HCT116 (cell line): ENCODE data around the gene SI. TPM values are rescaled to one million over a fixed set of nuclear protein-coding genes. Genes with fewer than 3 reads are reported as not detected.

Source experiments
- ATAC-seq: fragments of 200-7000 bp; cut with Tn5 transposase; 2 replicates; pipeline ENCODE4 v1.9.1; 2020; ENCODE audit warnings: mild to moderate bottlenecking, moderate library complexity
- BruUV-seq: library from RNA; stranded (reverse); fragments of 400-500 nt; replicated peaks from 2 replicates; lab custom pipeline; 2021; lab: Mats Ljungman, UMichigan
- CTCF ChIA-PET: fragments of 300-600 bp; sonication (Branson Sonifier 250); formaldehyde crosslinking; loops from one replicate; lab custom pipeline; 2021; ENCODE audit warnings: antibody characterized with exemption; lab: Charles Lee
- POLR2A ChIA-PET: fragments of 300-600, 350-600 bp; sonication (Branson Sonifier 250); formaldehyde crosslinking; loops from one replicate; lab custom pipeline; 2021; ENCODE audit warnings: antibody characterized with exemption; lab: Charles Lee
- RAD21 ChIA-PET, 2 experiments: fragments of 300-600 bp; sonication (Branson Sonifier 250); formaldehyde crosslinking; loops; one replicate each; lab custom pipeline; 2023; ENCODE audit warnings: low total read pairs in 2 of 2; ENCODE audit not compliant: uncharacterized antibody in 2 of 2, unreplicated experiment in 2 of 2, low non-redundant PET in 1 of 2; lab: Charles Lee
- DNase-seq: peaks from one replicate; pipeline ENCODE4 v3.0.0-alpha.2; 2010; ENCODE audit warnings: low read depth, low spot score
- H2AFZ ChIP-seq: fragments of 200-600 bp; shearing (Covaris generic), sonication (generic); 2 replicates; pipeline ENCODE4 v1.6.1; 2017; ENCODE audit warnings: low read depth, mixed run types, mixed read lengths, antibody characterized with exemption, low read length; ENCODE audit not compliant: poor library complexity, severe bottlenecking
- H3K27ac ChIP-seq: 2 replicates; pipeline ENCODE4 v1.5.1; 2012; ENCODE audit warnings: low read depth, low read length
- H3K27me3 ChIP-seq: fragments of 200-600 bp; sonication (generic); 2 replicates; pipeline ENCODE4 v1.6.1; 2016; ENCODE audit warnings: mixed run types, low read length, mixed read lengths; ENCODE audit not compliant: insufficient read depth
- H3K36me3 ChIP-seq, 2 experiments: fragments of 200-500 bp in 1 of 2; fragments of 200-600 bp in 1 of 2; sonication (Bioruptor generic) in 1 of 2; sonication (generic) in 1 of 2; 2 replicates each; pipeline versions ENCODE4 v1.5.1 to v1.6.1; 2014 to 2016; ENCODE audit warnings: low read length in 2 of 2, inconsistent platforms in 1 of 2, mixed read lengths in 1 of 2, mixed run types in 1 of 2; ENCODE audit not compliant: insufficient read depth in 2 of 2, control insufficient read depth in 1 of 2
- H3K4me1 ChIP-seq, 2 experiments: fragments of 200-600 bp in 1 of 2; sonication (generic) in 1 of 2; 2 replicates each; pipeline versions ENCODE4 v1.5.1 to v1.6.1; 2012 to 2017; ENCODE audit warnings: low read length in 2 of 2, inconsistent platforms in 1 of 2, mild to moderate bottlenecking in 1 of 2, mixed read lengths in 1 of 2, mixed run types in 1 of 2, moderate library complexity in 1 of 2; ENCODE audit not compliant: insufficient read depth in 2 of 2, control insufficient read depth in 1 of 2
- H3K4me2 ChIP-seq: fragments of 200-600 bp; sonication (generic); 2 replicates; pipeline ENCODE4 v1.6.1; 2017; ENCODE audit warnings: mixed run types, low read length, mixed read lengths
- H3K4me3 ChIP-seq, 2 experiments: fragments of 200-600 bp in 1 of 2; sonication (generic) in 1 of 2; replicated peaks in 1 of 2; 2 replicates each; pipeline ENCODE4 v1.5.1; 2011 to 2016; ENCODE audit warnings: low read length in 2 of 2, control low read depth in 1 of 2, low read depth in 1 of 2, mild to moderate bottlenecking in 1 of 2, mixed read lengths in 1 of 2, mixed run types in 1 of 2
- H3K79me2 ChIP-seq: fragments of 200-600 bp; sonication (generic); 2 replicates; pipeline ENCODE4 v1.6.1; 2017; ENCODE audit warnings: mild to moderate bottlenecking, mixed run types, low read length, moderate library complexity, mixed read lengths; ENCODE audit not compliant: insufficient read depth
- H3K9ac ChIP-seq: fragments of 200-600 bp; sonication (generic); 2 replicates; pipeline ENCODE4 v1.6.1; 2016; ENCODE audit warnings: low read length, mixed read lengths
- H3K9me2 ChIP-seq: fragments of 200-600 bp; sonication (generic), shearing (Covaris generic); 2 replicates; pipeline ENCODE4 v1.6.1; 2017; ENCODE audit warnings: mixed run types, mild to moderate bottlenecking, moderate library complexity; ENCODE audit not compliant: insufficient read depth
- H3K9me3 ChIP-seq, 2 experiments: fragments of 200-500 bp in 1 of 2; fragments of 200-600 bp in 1 of 2; sonication (Bioruptor generic) in 1 of 2; sonication (generic) in 1 of 2; 2 replicates each; pipeline ENCODE4 v1.6.1; 2014 to 2017; ENCODE audit warnings: low read length in 2 of 2, mixed read lengths in 2 of 2, inconsistent platforms in 1 of 2, low read depth in 1 of 2, mild to moderate bottlenecking in 1 of 2, mixed run types in 1 of 2, moderate library complexity in 1 of 2; ENCODE audit not compliant: control insufficient read depth in 1 of 2, insufficient read depth in 1 of 2
- H4K20me1 ChIP-seq: fragments of 200-600 bp; sonication (generic), shearing (Covaris generic); 2 replicates; pipeline ENCODE4 v1.6.1; 2017; ENCODE audit warnings: mixed run types, mild to moderate bottlenecking, moderate library complexity; ENCODE audit not compliant: insufficient read depth
- CBX3 ChIP-seq: IDR thresholded peaks from 2 replicates; pipeline ENCODE4 v1.6.1; 2012; ENCODE audit warnings: low read depth
- EGR1 ChIP-seq: IDR thresholded peaks from 2 replicates; pipeline ENCODE4 v1.6.1; 2012; ENCODE audit warnings: low read depth
- ELF1 ChIP-seq: IDR thresholded peaks from 2 replicates; pipeline ENCODE4 v1.6.1; 2012; ENCODE audit warnings: low read depth, borderline replicate concordance
- EZH2 ChIP-seq: fragments of 200-600 bp; sonication (generic); IDR thresholded peaks from 2 replicates; pipeline ENCODE4 v1.6.1; 2017; ENCODE audit warnings: antibody characterized with exemption, mixed run types
- FOSL1 ChIP-seq: IDR thresholded peaks from 2 replicates; pipeline ENCODE4 v1.6.1; 2012; ENCODE audit warnings: low read depth
- POLR2A ChIP-seq: IDR thresholded peaks from 2 replicates; pipeline ENCODE4 v1.7.0; 2011; ENCODE audit warnings: borderline replicate concordance; ENCODE audit not compliant: insufficient read depth, insufficient read length; ENCODE audit errors: extremely low read depth
- RAD21 ChIP-seq: IDR thresholded peaks from 2 replicates; pipeline ENCODE4 v1.6.1; 2012; ENCODE audit warnings: low read depth, mild to moderate bottlenecking
- SIN3A ChIP-seq: IDR thresholded peaks from 2 replicates; pipeline ENCODE4 v1.6.1; 2012; ENCODE audit warnings: low read depth
- SP1 ChIP-seq: IDR thresholded peaks from 2 replicates; pipeline ENCODE4 v1.6.1; 2012; ENCODE audit warnings: low read depth
- SRF ChIP-seq: IDR thresholded peaks from 2 replicates; pipeline ENCODE4 v1.6.1; 2012; ENCODE audit warnings: low read depth
- YY1 ChIP-seq: IDR thresholded peaks from 2 replicates; pipeline ENCODE4 v1.6.1; 2011; ENCODE audit warnings: low read length, low read depth, moderate library complexity, mild to moderate bottlenecking; ENCODE audit not compliant: insufficient replicate concordance; ENCODE audit errors: extremely low read depth
- ZBTB33 ChIP-seq: IDR thresholded peaks from 2 replicates; pipeline ENCODE4 v1.6.1; 2011; ENCODE audit warnings: mild to moderate bottlenecking, low read length, moderate library complexity; ENCODE audit not compliant: insufficient replicate concordance; ENCODE audit errors: extremely low read depth
- ZFX ChIP-seq: fragments of 450-650 bp; IDR thresholded peaks from 2 replicates; pipeline ENCODE4 v1.6.1; 2017
- ZNF274 ChIP-seq: fragments of 200-500 bp; sonication (Bioruptor generic); IDR thresholded peaks from 2 replicates; pipeline ENCODE4 v1.6.1; 2014; ENCODE audit warnings: mild to moderate bottlenecking, low read depth, low read length, inconsistent platforms
- intact Hi-C: fragments of 100-400 bp; cut with micrococcal nuclease; formaldehyde crosslinking; loops from 2 replicates; pipeline ENCODE4 v1.10.0; 2022
- total RNA-seq: library from RNA; stranded (reverse); gene quantifications from one replicate; pipeline ENCODE4 v1.2.1, GENCODE V29; 2021; ENCODE audit not compliant: unreplicated experiment

The SI gene
- total RNA-seq, 1 experiment from 2014 or later, result not detected

GRCh38 chr3:165011557-165011956 is 66.7 kb downstream of the SI start (continued):
- TF ChIP-seq ELF1 (no peak), EZH2 (no peak), POLR2A (no peak), SRF (no peak), ZNF274 (no peak), CBX3 (no peak), RAD21 (no peak), YY1 (no peak)
- TF ChIP-seq, all 23 proteins: peak for 0

GRCh38 chr3:164984947-164985346 is 93.3 kb downstream of the SI start:
- H3K9ac ChIP-seq, result no peak overlapping the region
- no peaks in the 10 kb centered on the region for H3K9me3 ChIP-seq
- no TSS peak for BruUV-seq
- RAD21 ChIA-PET, result no interaction called here
- POLR2A ChIA-PET, result no interaction called here
- no peaks in the 10 kb centered on the region for H3K27me3 ChIP-seq
- CTCF ChIA-PET, result no interaction called here
- no peaks in the 10 kb centered on the region for H3K79me2 ChIP-seq
- TF ChIP-seq EGR1 (no peak), FOSL1 (no peak), SRF (no peak), SP1 (no peak), SIN3A (no peak), ZNF274 (no peak), EZH2 (no peak), ZBTB33 (no peak), ZFX (no peak), YY1 (no peak), POLR2A (no peak)
- H4K20me1 ChIP-seq, result no peaks in the 10 kb centered on the region
- DNase-seq (no peak), ATAC-seq (no peak)
- H3K4me1 ChIP-seq, result no peaks in the 10 kb centered on the region
- H3K4me3 ChIP-seq, result no peak overlapping the region
- no peaks in the 10 kb centered on the region for H3K9me2 ChIP-seq
- no peak overlapping the region for H3K27ac ChIP-seq
- intact Hi-C loops, result no loop called here
- H3K4me2 ChIP-seq, result no peak overlapping the region
- H2AFZ ChIP-seq, result no peak overlapping the region
- H3K36me3 ChIP-seq, result no peaks in the 10 kb centered on the region
